ENCODE data around the gene OR4C3. TPM values are rescaled to one million over a fixed set of nuclear protein-coding genes. Genes with fewer than 3 reads are reported as not detected.
"Not testable (repeated sequence)": the region's sequence is repeated elsewhere in the genome, so short reads cannot be mapped to it uniquely, and the experiment has no call there.

Gene OR4C3
- polyA plus RNA-seq (2013, experiment 1 of 2; ENCODE audit: insufficient read length): not detected
- polyA plus RNA-seq (2013, experiment 2 of 2; ENCODE audit: insufficient read length): not detected

- not testable (repeated sequence) for DNase-seq
Measured at GRCh38 chr11:48324620-48325019, at the start of gene OR4C3. Gene OR4C3 (plus strand): TSS chr11:48324920. CDS start chr11:48325022, 102 bp downstream.

GRCh38 chr11:48305923-48306322 is 18.8 kb upstream of the OR4C3 start, which contains the start of gene OR4S1:
Gene OR4S1 (plus strand): TSS chr11:48306223. CDS start chr11:48306223, 0 bp downstream.
- no peak for DNase-seq

DNA sequence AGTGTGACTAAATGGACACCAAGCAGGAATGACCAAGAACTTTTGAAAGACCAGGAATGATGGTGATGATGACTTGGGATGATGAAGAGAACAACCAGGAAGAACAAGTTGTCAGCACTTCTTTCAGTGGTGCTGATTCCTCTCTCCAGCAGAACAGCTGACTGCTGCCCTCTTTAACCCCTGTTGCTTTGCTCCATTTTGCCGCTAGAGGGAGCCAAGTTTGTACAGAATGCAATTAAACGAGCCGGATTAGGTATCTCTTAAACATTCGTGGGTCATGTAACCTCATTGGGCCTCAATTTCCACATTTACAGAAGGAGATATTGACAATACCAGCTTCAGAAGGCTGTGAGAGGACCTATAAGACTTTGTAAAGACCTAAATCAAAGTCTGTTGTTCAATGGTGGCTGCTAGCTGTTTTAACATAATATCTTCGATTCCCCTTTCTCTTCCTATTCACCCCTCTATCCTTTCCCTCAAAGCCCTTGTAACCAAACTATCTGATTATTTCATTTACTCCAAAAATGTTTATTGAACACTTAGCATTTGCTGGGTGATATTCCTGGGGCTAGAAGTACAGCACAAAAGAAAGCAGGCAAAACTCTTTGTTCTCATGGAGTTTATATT is 16.8 kb upstream of the OR4C3 start:
- DNase-seq: peak; percentile 49

- not testable (repeated sequence) for DNase-seq
Measured at GRCh38 chr11:48313590-48313989, 11.1 kb upstream of the OR4C3 start.

GRCh38 chr11:48319813-48320212 is 4.9 kb upstream of the OR4C3 start:
- DNase-seq: not testable (repeated sequence)

DNA sequence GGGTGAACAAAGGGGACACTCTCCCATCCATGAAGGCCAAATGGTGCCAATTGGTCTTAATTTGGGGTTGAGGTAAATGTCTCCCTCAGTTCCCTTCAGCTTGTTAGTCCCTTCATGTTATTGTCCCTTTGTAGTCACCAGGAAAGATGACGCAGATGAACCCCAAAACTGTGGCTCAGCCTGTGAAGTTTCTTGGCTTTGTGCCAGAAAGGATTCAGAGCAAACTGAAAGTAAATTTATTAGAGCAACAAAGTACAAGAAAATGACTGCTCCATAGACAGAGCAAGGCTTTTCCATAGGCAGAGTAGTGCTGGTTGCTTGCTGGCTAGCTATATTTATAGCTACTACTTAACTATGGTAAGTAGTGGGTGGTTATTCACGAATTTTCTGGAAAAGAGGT is 16.7 kb downstream of the OR4C3 start:
- no peak for DNase-seq

- not testable (repeated sequence) for DNase-seq
Measured at GRCh38 chr11:48342505-48342904, 17.8 kb downstream of the OR4C3 start.

- DNase-seq: not testable (repeated sequence)
Measured at GRCh38 chr11:48346286-48346685, 21.6 kb downstream of the OR4C3 start.

DNA sequence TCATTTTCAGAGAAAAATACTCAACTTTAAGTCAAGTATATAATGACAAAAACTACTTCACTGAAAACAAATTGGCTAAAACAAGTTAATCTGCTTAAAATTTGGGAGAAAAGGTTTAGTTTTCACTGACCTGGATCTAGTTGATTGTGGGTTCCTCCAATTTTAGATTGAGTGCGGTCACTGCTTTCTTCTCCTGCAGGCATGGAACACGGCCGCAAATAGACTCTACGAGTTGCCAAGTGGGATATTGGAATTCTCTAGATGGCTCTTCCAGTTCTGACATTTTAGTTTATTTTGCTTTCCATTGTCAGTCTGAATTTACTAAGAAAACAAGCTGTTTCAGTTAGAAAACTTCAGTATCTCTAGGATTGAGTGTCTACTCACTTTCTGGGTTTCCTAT is 29.3 kb downstream of the OR4C3 start:
- DNase-seq: no peak

DNA sequence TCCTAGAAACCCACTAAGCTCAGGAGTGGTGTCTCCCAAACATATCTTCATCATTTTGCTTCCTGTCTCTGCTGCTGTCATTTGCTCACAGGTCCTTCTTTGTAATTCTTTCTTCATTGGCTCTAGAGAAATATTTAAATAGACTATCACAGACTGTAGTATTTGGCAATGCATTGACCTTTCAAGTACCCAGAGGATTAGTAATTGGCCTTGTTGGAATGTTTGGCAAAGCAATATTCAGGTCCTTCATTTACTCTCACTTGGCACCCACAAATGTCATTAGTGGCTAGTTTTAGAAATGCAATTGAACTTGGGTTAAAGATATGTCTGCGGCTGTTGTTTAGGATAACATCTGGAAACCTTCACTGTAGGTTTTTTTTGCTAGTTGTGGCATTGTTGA is 30.0 kb downstream of the OR4C3 start:
- DNase-seq: no peak

GRCh38 chr11:48361289-48361688 is 36.6 kb downstream of the OR4C3 start:
- not testable (repeated sequence) for DNase-seq

DNA sequence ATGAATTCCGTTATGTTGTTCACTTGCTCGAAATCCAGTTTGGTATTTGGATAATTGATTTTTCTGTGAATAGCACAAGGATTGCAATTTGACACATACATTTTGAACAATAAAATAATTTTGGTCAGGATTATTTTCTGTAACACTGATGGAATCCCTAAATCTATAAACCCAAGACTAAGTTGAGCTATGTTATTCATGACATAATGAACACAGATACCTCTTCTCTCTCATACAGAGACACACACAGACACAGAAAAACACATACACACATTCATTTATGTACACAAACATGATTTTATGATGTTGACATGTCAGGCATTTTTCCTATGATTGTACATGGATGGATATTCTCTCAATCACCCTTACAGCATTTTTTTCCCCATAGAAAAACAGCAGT is 41.6 kb downstream of the OR4C3 start, which contains the start of gene OR4C5:
OR4C5 (minus strand) TSS at position 101 of the 400 bp plus-strand sequence; CDS start at position 101, 0 bp downstream.
- no peak for DNase-seq

Data from fibroblast of skin of back (primary cell).